ENCODE measurements around the gene PPP1R27.

PPP1R27 gene

DNA sequence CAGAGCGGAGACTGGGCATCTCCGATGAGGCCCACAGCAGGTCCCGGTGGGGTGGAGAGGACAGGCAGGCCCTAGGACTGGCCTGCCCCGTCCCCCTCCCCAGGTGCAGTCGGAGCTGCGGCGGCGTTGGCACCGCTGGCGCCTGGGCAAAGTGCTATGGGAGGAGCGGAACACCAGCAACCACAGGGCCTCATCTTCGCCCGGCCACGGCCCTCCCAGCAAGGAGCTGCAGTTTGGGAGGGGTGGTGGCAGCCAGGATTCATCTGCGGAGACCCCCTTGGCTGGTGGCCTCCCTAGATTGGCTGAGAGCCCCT, 21.5 kb downstream of the PPP1R27 start:
- TF ChIP-seq, protein P1, sequence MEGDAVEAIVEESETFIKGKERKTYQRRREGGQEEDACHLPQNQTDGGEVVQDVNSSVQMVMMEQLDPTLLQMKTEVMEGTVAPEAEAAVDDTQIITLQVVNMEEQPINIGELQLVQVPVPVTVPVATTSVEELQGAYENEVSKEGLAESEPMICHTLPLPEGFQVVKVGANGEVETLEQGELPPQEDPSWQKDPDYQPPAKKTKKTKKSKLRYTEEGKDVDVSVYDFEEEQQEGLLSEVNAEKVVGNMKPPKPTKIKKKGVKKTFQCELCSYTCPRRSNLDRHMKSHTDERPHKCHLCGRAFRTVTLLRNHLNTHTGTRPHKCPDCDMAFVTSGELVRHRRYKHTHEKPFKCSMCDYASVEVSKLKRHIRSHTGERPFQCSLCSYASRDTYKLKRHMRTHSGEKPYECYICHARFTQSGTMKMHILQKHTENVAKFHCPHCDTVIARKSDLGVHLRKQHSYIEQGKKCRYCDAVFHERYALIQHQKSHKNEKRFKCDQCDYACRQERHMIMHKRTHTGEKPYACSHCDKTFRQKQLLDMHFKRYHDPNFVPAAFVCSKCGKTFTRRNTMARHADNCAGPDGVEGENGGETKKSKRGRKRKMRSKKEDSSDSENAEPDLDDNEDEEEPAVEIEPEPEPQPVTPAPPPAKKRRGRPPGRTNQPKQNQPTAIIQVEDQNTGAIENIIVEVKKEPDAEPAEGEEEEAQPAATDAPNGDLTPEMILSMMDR (conservative IDR thresholded peaks at IDR 0.05) = no peak
- no peak overlapping the region for H3K27ac ChIP-seq

DNA sequence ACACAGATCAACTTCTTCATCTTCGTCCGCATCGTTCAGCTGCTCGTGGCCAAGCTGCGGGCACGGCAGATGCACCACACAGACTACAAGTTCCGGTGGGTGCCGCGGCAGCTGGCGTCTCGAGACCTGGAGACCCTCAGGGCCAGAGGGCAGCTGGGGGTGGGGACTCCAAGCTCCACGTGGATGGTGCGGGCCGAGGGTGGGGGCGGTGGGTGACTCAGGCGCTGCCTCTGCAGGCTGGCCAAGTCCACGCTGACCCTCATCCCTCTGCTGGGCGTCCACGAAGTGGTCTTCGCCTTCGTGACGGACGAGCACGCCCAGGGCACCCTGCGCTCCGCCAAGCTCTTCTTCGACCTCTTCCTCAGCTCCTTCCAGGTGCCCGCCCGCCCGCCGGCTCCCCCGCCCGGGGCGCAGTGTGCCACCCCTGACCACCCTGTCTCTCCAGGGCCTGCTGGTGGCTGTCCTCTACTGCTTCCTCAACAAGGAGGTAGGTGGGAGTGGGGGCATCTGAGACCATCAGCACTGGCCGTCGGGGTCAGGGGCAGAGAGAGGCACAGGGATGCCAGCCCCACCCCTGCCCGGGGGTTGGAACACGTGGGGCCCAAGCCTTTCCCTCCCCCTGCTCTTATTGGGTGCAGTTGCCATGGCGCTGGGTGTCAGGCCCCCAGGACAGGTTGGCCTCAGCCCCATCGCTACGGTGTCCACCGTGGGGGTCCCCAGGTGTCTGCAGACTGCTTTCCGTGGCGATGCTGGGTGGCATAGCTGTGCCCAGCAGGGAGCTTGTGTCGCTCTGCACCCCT, 22.1 kb downstream of the PPP1R27 start:
- TF ChIP-seq, protein P1 (conservative IDR thresholded peaks at IDR 0.05) = no peak
- peak overlapping the region; percentile 26; the same call in 1 of the 2 replicates for H3K27ac ChIP-seq

DNA sequence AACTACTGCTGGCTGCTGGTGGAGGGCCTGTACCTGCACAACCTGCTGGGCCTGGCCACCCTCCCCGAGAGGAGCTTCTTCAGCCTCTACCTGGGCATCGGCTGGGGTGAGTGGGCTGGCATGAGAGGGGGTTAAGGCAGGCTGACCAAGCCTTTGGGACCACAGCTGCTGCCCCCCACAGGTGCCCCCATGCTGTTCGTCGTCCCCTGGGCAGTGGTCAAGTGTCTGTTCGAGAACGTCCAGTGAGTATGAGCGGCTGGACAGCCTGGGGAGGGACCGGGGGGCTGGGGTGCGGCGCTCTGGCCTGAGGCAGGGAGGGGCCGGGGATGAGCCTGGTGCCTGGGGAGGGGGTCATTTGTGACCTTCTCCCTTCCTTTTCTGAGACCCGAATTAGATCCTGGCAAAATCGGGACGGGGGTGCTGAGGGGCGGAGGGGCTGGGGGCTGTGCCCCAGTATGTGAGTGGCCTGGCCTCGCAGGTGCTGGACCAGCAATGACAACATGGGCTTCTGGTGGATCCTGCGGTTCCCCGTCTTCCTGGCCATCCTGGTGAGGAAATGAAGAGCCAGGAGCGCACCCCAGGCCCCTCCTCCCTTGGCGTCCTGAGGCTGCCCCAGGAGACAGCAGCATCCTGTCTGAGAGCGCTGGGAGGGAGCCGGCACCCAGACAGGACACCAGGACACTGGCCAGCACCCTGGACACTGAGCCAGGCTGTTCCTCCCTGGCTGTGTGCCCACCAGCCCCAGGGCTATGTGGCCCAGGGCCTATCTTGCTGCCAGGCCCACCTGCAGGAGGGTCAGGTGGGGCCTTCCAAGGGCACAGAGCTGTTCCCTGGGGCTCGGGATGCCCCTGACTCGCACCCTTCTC, 22.9 kb downstream of the PPP1R27 start:
- TF ChIP-seq, protein P1 (conservative IDR thresholded peaks at IDR 0.05) = no peak
- peak overlapping the region; percentile 26; the same call in 1 of the 2 replicates for H3K27ac ChIP-seq

DNA sequence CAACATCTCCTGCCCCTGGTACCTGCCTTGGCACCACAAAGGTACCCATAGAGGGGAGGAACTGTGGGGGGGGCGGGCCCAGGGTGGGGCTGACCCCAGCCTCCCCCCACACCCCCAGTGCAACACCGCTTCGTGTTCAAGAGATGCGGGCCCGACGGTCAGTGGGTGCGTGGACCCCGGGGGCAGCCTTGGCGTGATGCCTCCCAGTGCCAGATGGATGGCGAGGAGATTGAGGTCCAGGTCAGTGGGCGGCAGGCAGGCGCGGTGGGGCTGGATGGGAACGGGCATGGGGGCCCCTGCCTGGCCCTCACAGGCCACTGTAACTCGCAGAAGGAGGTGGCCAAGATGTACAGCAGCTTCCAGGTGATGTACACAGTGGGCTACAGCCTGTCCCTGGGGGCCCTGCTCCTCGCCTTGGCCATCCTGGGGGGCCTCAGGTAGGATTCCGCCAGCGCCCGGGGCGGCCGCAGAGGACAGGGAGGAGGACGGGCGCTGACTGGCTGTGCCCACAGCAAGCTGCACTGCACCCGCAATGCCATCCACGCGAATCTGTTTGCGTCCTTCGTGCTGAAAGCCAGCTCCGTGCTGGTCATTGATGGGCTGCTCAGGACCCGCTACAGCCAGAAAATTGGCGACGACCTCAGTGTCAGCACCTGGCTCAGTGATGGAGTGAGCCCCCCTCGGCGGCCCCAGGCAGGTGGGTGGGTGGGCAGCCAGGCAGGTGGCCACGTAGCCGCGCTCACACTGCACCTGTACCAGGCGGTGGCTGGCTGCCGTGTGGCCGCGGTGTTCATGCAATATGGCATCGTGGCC, 23.8 kb downstream of the PPP1R27 start:
- H3K27ac ChIP-seq = no peak overlapping the region
- TF ChIP-seq, protein P1 (conservative IDR thresholded peaks at IDR 0.05) = no peak

DNA sequence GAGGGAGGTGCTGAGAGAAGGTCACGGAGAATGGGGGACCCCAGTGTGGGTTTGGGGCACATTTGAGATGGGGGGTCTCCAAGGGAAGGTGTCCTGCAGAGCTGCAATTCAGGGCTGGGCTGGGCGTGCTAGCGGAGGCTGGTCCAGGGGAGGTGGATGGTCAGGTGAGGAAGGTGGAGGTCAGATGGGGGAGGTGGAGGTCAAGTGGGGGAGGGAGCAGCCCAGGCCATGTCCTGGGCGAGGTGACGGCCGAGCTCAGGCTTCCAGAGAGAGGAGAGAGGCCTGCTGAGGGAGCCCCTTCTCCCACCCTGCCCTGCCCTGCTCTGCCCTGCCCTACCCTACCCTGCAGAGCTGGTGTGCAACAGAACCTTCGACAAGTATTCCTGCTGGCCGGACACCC, 24.4 kb downstream of the PPP1R27 start:
- TF ChIP-seq, protein P1 (conservative IDR thresholded peaks at IDR 0.05) = no peak
- no peak overlapping the region for H3K27ac ChIP-seq

DNA sequence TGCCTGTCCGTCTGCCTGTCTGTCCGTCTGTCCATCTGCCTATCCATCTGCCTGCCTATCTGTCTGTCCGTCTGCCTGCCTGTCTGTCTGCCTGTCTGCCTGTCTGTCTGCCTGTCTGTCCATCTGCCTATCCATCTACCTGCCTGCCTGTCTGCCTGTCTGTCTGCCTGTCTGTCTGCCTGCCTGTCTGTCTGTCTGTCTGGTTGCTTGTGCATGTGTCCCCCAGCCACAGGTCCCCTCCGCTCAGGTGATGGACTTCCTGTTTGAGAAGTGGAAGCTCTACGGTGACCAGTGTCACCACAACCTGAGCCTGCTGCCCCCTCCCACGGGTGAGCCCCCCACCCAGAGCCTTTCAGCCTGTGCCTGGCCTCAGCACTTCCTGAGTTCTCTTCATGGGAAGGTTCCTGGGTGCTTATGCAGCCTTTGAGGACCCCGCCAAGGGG, 25.3 kb downstream of the PPP1R27 start:
- H3K27ac ChIP-seq = no peak overlapping the region
- TF ChIP-seq, protein P1 (conservative IDR thresholded peaks at IDR 0.05) = no peak

All from VCaP (cell line).